ENCODE measurements around the gene MFN1. TPM values are rescaled to one million over a fixed set of nuclear protein-coding genes. Genes with fewer than 3 reads are reported as not detected.

MFN1 gene
- total RNA-seq: 36.7 and 44.3 TPM in 2 replicates

DNA sequence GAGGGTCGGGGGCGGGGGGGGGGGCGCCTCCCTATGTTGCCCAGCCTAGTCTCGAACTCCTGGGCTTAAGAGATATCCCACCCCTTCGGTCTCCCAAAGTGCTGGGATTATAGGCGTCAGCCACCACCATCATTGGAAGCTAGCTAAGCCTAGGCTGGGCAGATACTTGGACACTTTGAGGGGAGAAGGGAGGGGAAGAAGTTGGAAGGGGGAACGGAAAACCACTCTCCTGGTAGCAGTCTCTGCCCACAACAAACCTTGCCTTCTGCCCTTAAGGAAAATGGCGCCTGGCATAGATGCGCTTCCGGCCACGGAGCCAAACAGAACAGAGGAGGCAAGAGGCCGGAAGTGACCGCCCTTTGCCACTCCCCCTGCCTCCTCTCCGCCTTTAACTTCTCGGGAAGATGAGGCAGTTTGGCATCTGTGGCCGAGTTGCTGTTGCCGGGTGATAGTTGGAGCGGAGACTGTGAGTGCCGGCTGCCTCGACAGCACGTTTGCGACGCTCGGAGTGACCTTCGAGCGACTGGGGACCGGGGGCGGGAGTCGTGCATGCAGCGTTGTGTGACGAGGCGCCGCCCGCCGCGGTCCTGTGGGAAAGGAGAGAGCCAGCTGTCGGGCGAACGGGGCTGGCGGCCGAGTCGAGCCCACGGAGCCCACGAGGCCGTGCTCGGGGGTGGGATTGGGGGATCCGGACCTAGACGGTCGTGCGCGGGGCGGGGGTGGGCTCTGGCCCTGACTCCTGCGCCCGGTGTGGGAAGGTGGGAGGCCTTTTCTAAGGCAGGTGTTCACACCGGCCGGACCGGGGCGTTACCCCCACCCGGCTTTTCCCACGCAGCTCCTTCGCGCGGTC is at the start of gene MFN1:
MFN1 (plus strand) TSS at position 365 of the 850 bp plus-strand sequence. CDS start 1,143 bp downstream, outside the sequence.

DNA sequence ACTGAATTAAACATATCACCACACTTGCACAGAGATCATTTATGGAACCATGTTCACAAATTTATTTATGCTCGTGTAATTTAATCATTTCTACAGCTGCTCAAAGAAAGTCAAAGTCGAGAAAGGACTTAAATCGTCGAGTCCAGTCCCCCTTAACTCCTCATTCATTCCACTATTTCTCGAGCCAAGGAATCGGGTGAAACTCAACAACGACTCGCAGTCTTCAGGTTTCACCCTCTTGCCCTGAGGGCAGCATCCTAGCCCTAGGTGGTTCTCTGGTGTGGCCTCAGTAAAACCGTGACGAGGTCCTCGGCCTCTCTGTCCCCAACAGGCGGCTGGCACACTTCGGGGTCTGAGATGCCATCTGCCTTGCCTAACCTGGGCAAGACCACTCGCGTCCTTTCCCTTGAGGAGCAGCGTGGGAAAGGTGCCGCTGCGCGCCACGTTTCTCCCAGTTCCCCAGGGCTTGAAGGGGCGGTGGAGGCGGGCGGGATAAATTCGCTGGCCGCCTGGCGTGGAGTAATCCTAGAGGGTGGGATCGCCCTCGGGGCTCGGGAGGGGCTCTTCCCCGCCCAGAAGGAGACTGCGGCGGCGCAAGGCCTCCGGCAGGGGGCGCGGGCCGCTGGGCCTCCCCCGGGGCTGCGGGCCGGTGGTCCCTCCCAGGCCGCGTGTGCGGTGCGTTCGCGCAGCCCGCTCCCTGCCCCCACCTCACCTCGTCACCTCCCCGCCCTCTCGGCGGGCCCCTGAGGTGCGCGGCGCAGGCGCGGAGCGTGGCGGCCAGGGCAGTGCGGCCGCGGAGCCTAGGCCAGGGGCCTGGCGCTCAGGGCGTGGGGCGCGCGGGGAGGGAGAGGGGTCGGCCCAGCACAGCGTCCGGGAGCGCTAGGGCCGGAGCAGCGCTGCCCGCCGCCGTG is 25.0 kb upstream of the MFN1 start, which contains the start of gene ZNF639:
ZNF639 (plus strand) TSS at position 746 of the 911 bp plus-strand sequence. CDS start 5,263 bp downstream, outside the sequence.

Other genes starting within 250 kb of the MFN1 start
- gene PIK3CA, start 199.4 kb upstream of the MFN1 start, total RNA-seq: 29.5 and 31.3 TPM in 2 replicates
- gene KCNMB3, start 96.6 kb upstream of the MFN1 start, total RNA-seq: 0.54 and 1.2 TPM in 2 replicates
- 30.1 and 33.7 TPM in 2 replicates for gene ZNF639, start 24.7 kb upstream of the MFN1 start, total RNA-seq
- 56.2 and 71.5 TPM in 2 replicates for gene GNB4, start 103.8 kb downstream of the MFN1 start, total RNA-seq
- 61.6 and 69.7 TPM in 2 replicates for gene ACTL6A, start 215.2 kb downstream of the MFN1 start, total RNA-seq